ENCODE results near the gene SGCA. TPM values are rescaled to one million over a fixed set of nuclear protein-coding genes. Genes with fewer than 3 reads are reported as not detected.

The SGCA gene
- total RNA-seq, 3 donors from 2014 or later: not detected

- Mint-ChIP-seq H3K36me3 (ENCODE audit: insufficient read depth) (no peaks in the 10 kb centered on the region), H3K4me1 (ENCODE audit: low read depth) (peaks cover 20% of the 10 kb centered on the region), H3K9me3 (no peaks in the 10 kb centered on the region), H3K27me3 (ENCODE audit: low read depth) (peaks cover 74% of the 10 kb centered on the region), H3K4me3 (no peak overlapping the region)
- no peak for DNase-seq
- ATAC-seq: no peak
These were observed 38.0 kb downstream of the SGCA start for GRCh38 chr17:50203604-50204345.

GRCh38 chr17:50204431-50204830 is 38.6 kb downstream of the SGCA start:
- H3K4me3 Mint-ChIP-seq: no peak overlapping the region
- H3K27me3 Mint-ChIP-seq (ENCODE audit: low read depth): peaks cover 78% of the 10 kb centered on the region
- peaks cover 18% of the 10 kb centered on the region for H3K4me1 Mint-ChIP-seq (ENCODE audit: low read depth)
- DNase-seq: no peak
- no peaks in the 10 kb centered on the region for H3K36me3 Mint-ChIP-seq (ENCODE audit: insufficient read depth)
- no peaks in the 10 kb centered on the region for H3K9me3 Mint-ChIP-seq
- no peak for ATAC-seq

GRCh38 chr17:50205111-50205962 is 39.5 kb downstream of the SGCA start:
- H3K36me3 Mint-ChIP-seq (ENCODE audit: insufficient read depth): no peaks in the 10 kb centered on the region
- H3K4me3 Mint-ChIP-seq: no peak overlapping the region
- ATAC-seq: no peak
- no peak for DNase-seq
- peaks cover 80% of the 10 kb centered on the region for H3K27me3 Mint-ChIP-seq (ENCODE audit: low read depth)
- H3K4me1 Mint-ChIP-seq (ENCODE audit: low read depth): peaks cover 14% of the 10 kb centered on the region
- H3K9me3 Mint-ChIP-seq: no peaks in the 10 kb centered on the region

GRCh38 chr17:50205963-50206505 is 40.2 kb downstream of the SGCA start:
- Mint-ChIP-seq H3K9me3 (no peaks in the 10 kb centered on the region), H3K4me1 (ENCODE audit: low read depth) (peaks cover 8% of the 10 kb centered on the region), H3K27me3 (ENCODE audit: low read depth) (peaks cover 77% of the 10 kb centered on the region), H3K36me3 (ENCODE audit: insufficient read depth) (no peaks in the 10 kb centered on the region), H3K4me3 (no peak overlapping the region)
- DNase-seq (no peak), ATAC-seq (no peak)

- ATAC-seq: no peak
- peaks cover 77% of the 10 kb centered on the region for H3K27me3 Mint-ChIP-seq (ENCODE audit: low read depth)
These were observed 40.9 kb downstream of the SGCA start for GRCh38 chr17:50206604-50207293.

GRCh38 chr17:50207315-50207714 is 41.5 kb downstream of the SGCA start:
- no peaks in the 10 kb centered on the region for H3K36me3 Mint-ChIP-seq (ENCODE audit: insufficient read depth)
- no peaks in the 10 kb centered on the region for H3K9me3 Mint-ChIP-seq
- no peak overlapping the region for H3K4me3 Mint-ChIP-seq
- DNase-seq: no peak
- H3K27me3 Mint-ChIP-seq (ENCODE audit: low read depth): peaks cover 73% of the 10 kb centered on the region
- peaks cover 5% of the 10 kb centered on the region for H3K4me1 Mint-ChIP-seq (ENCODE audit: low read depth)
- ATAC-seq: no peak

More at GRCh38 chr17:50206604-50207293, 40.9 kb downstream of the SGCA start:
- peaks cover 5% of the 10 kb centered on the region for H3K4me1 Mint-ChIP-seq (ENCODE audit: low read depth)
- H3K9me3 Mint-ChIP-seq: no peaks in the 10 kb centered on the region
- H3K4me3 Mint-ChIP-seq: no peak overlapping the region
- DNase-seq: no peak
- no peaks in the 10 kb centered on the region for H3K36me3 Mint-ChIP-seq (ENCODE audit: insufficient read depth)

- ATAC-seq: no peak
- DNase-seq: no peak
- Mint-ChIP-seq H3K4me1 (ENCODE audit: low read depth) (peaks cover 6% of the 10 kb centered on the region), H3K36me3 (ENCODE audit: insufficient read depth) (no peaks in the 10 kb centered on the region), H3K9me3 (no peaks in the 10 kb centered on the region), H3K27me3 (ENCODE audit: low read depth) (peaks cover 67% of the 10 kb centered on the region), H3K4me3 (no peak overlapping the region)
These were observed 42.2 kb downstream of the SGCA start for GRCh38 chr17:50207792-50208567.

- Mint-ChIP-seq H3K9me3 (no peaks in the 10 kb centered on the region), H3K36me3 (ENCODE audit: insufficient read depth) (no peaks in the 10 kb centered on the region), H3K27me3 (ENCODE audit: low read depth) (peaks cover 61% of the 10 kb centered on the region), H3K4me1 (ENCODE audit: low read depth) (peaks cover 9% of the 10 kb centered on the region), H3K4me3 (no peak overlapping the region)
- ATAC-seq (no peak), DNase-seq (no peak)
These were observed 42.8 kb downstream of the SGCA start for GRCh38 chr17:50208611-50209061.

GRCh38 chr17:50209133-50209471 is 43.3 kb downstream of the SGCA start:
- DNase-seq (no peak), ATAC-seq (no peak)
- Mint-ChIP-seq H3K27me3 (ENCODE audit: low read depth) (peaks cover 57% of the 10 kb centered on the region), H3K4me1 (ENCODE audit: low read depth) (peaks cover 9% of the 10 kb centered on the region), H3K36me3 (ENCODE audit: insufficient read depth) (no peaks in the 10 kb centered on the region), H3K9me3 (no peaks in the 10 kb centered on the region), H3K4me3 (no peak overlapping the region)

- Mint-ChIP-seq H3K27me3 (ENCODE audit: low read depth) (peaks cover 57% of the 10 kb centered on the region), H3K36me3 (ENCODE audit: insufficient read depth) (no peaks in the 10 kb centered on the region), H3K4me1 (ENCODE audit: low read depth) (peaks cover 9% of the 10 kb centered on the region), H3K9me3 (no peaks in the 10 kb centered on the region), H3K4me3 (no peak overlapping the region)
- DNase-seq: no peak
- no peak for ATAC-seq
These were observed 43.9 kb downstream of the SGCA start for GRCh38 chr17:50209472-50210239.

- Mint-ChIP-seq H3K9me3 (no peaks in the 10 kb centered on the region), H3K4me3 (no peak overlapping the region), H3K36me3 (ENCODE audit: insufficient read depth) (no peaks in the 10 kb centered on the region), H3K4me1 (ENCODE audit: low read depth) (peaks cover 9% of the 10 kb centered on the region), H3K27me3 (ENCODE audit: low read depth) (peaks cover 49% of the 10 kb centered on the region)
- no peak for ATAC-seq
- DNase-seq: no peak
These were observed 44.7 kb downstream of the SGCA start for GRCh38 chr17:50210240-50211225.
